HG03025 (cell line): ENCODE measurements around the gene IDH3G.
"Not testable (repeated sequence)": the region's sequence is repeated elsewhere in the genome, so short reads cannot be mapped to it uniquely, and the experiment has no call there.

Source experiments
- ATAC-seq: cut with Tn5 transposase; IDR thresholded peaks from one replicate; pipeline ENCODE4 v1.9.1; 2021; ENCODE audit warnings: mild to moderate bottlenecking, moderate library complexity; ENCODE audit not compliant: unreplicated experiment, low FRiP score

The IDH3G gene

DNA sequence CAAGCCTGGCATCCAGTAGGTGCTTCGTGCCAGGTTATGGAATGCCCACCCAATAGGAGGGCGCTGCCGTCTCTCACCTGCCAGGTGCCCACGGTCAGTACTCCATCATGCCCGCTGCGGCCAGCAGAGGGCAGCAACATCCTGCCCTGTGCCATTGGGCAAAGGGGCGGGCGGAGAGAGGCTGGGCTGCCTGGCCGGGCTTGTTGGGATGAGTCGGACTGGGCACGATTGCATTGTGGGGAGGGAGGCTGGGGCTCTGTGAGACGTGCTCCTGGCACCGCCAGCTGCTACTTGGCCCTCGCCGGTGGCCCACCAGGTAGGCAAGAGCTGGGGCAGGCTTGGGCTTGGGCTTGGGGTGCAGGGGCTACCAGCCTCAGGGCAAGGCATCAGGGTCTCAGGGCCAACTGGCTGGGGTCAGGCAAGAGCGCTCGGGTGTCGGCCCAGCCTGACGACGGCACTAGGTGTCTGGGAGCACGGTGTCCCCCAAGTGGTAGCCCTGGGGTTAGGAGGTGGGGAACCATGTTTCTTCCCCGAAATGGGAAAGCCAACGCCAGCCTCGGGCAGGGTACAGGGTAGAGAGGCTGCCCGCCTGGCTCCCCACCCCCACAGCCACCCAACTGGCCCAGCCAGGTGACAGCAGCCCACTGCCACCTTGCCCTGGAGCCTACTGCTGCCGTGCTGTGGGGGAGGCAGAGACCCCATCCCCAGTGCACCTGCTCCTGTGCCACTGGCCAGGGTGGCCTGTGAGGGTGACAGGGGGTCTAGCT lies 30.0 kb downstream of the IDH3G start, which contains the start of gene PLXNB3:
PLXNB3 (plus strand) TSS at position 261 of the 767 bp plus-strand sequence. CDS start 1,287 bp downstream, outside the sequence.
- no peak for ATAC-seq

DNA sequence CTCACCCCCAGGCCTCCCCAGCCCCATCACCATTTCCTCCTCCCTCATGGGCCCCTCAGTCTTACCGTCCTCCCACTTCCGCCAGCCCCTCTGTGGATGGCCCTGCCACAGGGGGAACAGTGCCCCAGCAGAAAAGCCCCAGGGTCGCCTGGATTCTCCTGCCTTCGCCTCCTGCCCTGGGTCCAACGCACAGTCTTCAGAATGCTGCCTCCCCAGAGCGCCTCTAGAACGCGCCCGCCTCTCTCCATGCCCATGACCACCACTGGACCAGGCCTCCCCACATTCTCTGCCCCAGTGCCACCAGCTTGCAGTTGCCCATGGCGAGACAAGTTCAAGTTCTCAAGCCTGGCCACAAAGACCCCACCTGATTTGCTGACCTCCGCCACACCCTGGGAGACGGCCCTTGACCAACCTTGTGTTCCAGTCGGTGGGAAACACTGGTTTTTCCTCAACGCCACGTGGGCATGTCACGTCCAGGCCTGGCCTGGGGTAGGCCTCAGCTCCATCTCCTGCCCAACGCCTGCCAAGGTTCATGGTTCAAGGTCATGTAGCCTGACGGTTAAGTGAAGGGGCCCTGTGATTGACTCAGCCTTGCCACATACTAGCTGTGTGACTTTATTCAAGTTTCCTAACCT lies 30.8 kb downstream of the IDH3G start:
- no peak for ATAC-seq

DNA sequence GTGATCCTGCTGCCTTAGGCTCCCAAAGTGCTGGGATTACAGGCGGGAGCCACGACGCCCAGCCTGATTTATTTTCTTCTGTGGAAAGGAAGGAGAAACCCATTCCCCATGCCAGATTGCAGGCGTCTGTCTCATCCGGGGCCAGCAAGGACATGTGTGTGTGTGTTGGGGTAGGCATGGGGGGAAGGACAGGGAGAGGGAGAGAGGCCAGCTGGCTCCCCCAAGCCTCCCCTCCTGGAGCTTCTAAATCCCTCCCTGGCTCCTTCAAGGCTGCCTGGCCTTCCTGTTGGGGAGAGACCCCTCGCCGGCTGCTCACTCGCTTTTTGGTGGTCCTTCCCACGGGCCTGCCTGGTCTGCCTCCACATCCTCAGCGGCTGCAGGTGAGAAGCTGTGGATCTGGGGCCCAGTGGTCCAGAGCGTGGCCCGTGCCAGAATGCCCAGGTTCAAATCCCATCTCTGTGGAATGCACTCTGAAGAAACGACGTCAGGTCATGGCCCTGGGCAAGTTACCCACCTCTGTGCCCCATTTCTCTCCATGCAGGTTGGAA lies 31.5 kb downstream of the IDH3G start:
- ATAC-seq = no peak

GRCh38 chrX:153761863-153762262 lies 32.3 kb downstream of the IDH3G start:
- ATAC-seq = no peak

- ATAC-seq = no peak
Measured at GRCh38 chrX:153755136-153755535, 39.0 kb downstream of the IDH3G start.

- ATAC-seq = no peak
Measured at GRCh38 chrX:153750127-153750774, 43.9 kb downstream of the IDH3G start.

GRCh38 chrX:153749017-153749416 lies 45.2 kb downstream of the IDH3G start:
- not testable (repeated sequence) for ATAC-seq

DNA sequence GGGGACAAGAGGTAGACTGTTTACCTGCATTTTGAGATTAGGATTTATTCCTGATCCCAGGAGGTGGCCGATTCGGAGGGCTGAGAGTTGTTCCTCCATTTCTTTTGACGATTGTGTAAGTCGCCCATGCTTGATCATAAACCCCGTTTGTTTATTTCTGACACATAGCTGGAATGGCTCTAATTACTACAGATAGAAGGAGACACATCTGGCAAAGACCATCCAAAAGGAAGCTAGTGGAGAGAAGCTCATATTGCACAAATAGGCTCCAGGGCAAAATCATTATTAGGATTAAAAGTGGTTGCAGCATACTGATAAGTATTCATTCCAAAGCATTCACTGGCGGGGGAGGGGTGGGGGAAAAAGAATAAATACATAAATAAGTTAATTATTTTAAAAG lies 47.2 kb downstream of the IDH3G start:
- not testable (repeated sequence) for ATAC-seq

GRCh38 chrX:153746359-153746758 lies 47.8 kb downstream of the IDH3G start:
- no peak for ATAC-seq

GRCh38 chrX:153745067-153745433 lies 49.1 kb downstream of the IDH3G start:
- not testable (repeated sequence) for ATAC-seq

GRCh38 chrX:153744210-153745066 lies 49.7 kb downstream of the IDH3G start:
- no peak for ATAC-seq

- ATAC-seq = not testable (repeated sequence)
Measured at GRCh38 chrX:153743468-153744209, 50.5 kb downstream of the IDH3G start.

- not testable (repeated sequence) for ATAC-seq
Measured at GRCh38 chrX:153742796-153743467, 51.2 kb downstream of the IDH3G start.

DNA sequence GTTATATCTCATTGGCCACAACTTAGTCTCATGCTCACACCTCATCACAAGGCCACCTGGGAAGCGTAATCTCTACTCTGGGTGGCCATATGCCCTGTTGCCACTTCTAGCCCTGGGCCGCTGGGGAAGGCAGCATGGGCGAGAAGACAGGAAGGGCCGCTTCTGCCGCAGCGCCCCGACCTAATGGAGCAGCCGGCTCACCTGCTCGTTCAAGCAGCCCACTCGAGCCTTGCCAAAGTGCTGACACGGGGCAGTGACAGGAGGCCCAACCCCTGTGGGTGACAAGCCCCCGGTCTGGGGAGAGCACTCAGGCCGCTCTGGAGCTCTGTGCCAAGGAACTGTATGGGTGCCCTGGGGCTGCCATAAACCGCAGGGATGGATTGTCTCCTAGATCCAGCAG lies 52.1 kb downstream of the IDH3G start:
- not testable (repeated sequence) for ATAC-seq

DNA sequence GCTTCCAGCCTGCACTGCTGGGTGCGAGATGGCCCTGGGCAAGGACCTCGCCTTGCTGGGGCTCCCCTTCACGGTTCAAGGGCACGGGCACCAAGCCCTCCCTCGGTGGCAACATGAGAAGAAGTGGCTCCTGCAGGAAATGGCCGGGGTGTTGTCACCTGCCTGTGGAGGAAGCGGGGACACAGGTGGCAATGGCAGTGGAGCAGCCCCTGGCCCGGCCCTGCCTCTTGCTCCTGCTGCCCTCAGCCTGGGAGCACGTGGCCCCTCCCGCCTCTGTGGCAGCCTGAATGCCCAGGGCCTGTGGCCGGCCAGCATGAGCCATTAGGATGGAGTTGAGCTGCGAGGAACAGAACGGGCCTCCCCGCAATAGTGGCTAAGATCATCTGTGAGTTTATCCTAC lies 52.7 kb downstream of the IDH3G start:
- no peak for ATAC-seq

DNA sequence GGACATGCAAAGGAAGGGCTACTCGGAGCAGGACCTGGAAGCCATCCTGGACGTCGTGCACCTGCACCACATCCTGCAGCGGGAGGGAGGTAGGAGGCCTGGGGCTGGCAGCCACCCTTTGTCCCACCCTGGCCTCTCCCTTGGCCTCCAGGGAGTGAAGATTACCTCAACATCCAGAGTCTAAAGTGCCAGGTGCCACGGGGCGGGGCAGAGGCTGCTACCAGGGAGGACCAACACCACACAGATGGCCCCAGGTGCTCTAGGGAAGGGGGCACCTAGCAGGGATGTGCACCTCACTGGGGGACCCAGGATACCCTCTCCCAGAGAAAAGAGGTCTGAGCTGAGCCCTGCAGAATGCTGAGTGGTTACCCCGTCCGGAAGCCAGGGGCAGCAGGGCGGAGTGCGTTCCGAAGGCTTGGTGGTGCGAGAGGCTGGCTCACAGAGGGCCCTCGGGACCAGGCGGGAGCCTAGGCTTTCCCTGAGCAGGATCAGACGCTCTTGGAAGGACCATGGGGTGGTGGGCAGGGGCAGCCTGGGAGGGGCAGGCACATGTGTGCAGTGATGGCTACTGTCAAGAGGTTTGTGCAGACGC lies 53.4 kb downstream of the IDH3G start:
- no peak for ATAC-seq

GRCh38 chrX:153739754-153740486 lies 54.3 kb downstream of the IDH3G start:
- no peak for ATAC-seq

- no peak for ATAC-seq
Measured at GRCh38 chrX:153738056-153738605, 56.0 kb downstream of the IDH3G start.
